Stimulated activated CD4-positive, alpha-beta T cell treated with anti-CD3 and anti-CD28 coated beads, Interleukin-12 subunit alpha, Interleukin-12 subunit beta, amount 100 ng/mL, for 4 hours (primary cell): ENCODE measurements around the gene TMEM267.
A peak's percentile ranks its signal among the peaks of the same experiment; 100 is the strongest.

Source experiments
- DNase-seq: peaks from one replicate; pipeline ENCODE4 v3.0.0-alpha.2; 2020

TMEM267 gene

DNA sequence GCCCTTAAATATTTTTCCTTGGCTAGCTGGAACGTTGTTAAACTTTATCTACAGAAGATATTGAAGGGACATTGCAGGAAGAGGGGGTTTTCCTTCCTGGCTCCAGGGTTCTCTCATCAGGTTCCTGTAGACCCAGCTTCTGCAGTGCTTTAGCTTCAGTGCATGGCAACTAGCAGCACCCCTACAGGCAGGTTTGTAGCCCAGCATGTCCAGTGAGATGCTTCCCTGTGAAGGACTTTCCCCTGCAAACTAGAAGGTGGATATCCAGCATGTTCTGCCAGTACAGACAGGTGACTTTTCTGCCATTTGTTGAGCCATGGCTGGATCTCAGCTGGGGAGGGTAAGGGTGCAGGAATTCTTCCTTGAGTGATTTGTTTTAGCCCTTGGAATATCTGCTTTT, 81.8 kb downstream of the TMEM267 start:
- DNase-seq, result no peak

GRCh38 chr5:43400082-43400481, 83.6 kb downstream of the TMEM267 start:
- DNase-seq, result no peak

- DNase-seq, result peak; percentile 51
Measured at GRCh38 chr5:43396762-43397304, 86.8 kb downstream of the TMEM267 start.
